Stimulated activated CD4-positive, alpha-beta T cell treated with anti-CD3 and anti-CD28 coated beads, Interleukin-2, amount 100 ng/mL, for 48 hours (primary cell): Measurements from ENCODE around the gene TSC22D3.

ENCODE experiments used
- DNase-seq, 2 donors: peaks; one replicate each; pipeline ENCODE4 v3.0.0-alpha.2; 2020

The TSC22D3 gene

GRCh38 chrX:107729558-107730297 lies 45.9 kb downstream of the TSC22D3 start:
- DNase-seq: no peak

GRCh38 chrX:107728371-107729099 lies 47.1 kb downstream of the TSC22D3 start:
- DNase-seq: no peak

- DNase-seq: no peak
These were observed 48.6 kb downstream of the TSC22D3 start for GRCh38 chrX:107726816-107727534.

- no peak for DNase-seq
These were observed 49.6 kb downstream of the TSC22D3 start for GRCh38 chrX:107725761-107726555.

GRCh38 chrX:107724653-107725052 lies 50.9 kb downstream of the TSC22D3 start:
- no peak for DNase-seq

GRCh38 chrX:107723511-107723910 lies 52.1 kb downstream of the TSC22D3 start:
- no peak for DNase-seq

GRCh38 chrX:107721966-107722707 lies 53.5 kb downstream of the TSC22D3 start:
- DNase-seq: no peak

- DNase-seq: no peak
These were observed 54.3 kb downstream of the TSC22D3 start for GRCh38 chrX:107721318-107721717.

- peak; percentile 65 to 73 for DNase-seq
These were observed 57.4 kb downstream of the TSC22D3 start for GRCh38 chrX:107718156-107718621.

GRCh38 chrX:107716816-107717700 lies 58.5 kb downstream of the TSC22D3 start:
- peak; percentile 63 to 67 for DNase-seq

- DNase-seq: no peak
These were observed 59.4 kb downstream of the TSC22D3 start for GRCh38 chrX:107716118-107716684.

GRCh38 chrX:107715331-107716117 lies 60.1 kb downstream of the TSC22D3 start:
- no peak for DNase-seq

- DNase-seq: no peak
These were observed 61.2 kb downstream of the TSC22D3 start for GRCh38 chrX:107714206-107714891.

- DNase-seq: no peak
These were observed 61.9 kb downstream of the TSC22D3 start for GRCh38 chrX:107713543-107714205.

- no peak for DNase-seq
These were observed 62.4 kb downstream of the TSC22D3 start for GRCh38 chrX:107713203-107713542.

GRCh38 chrX:107712231-107713202 lies 63.1 kb downstream of the TSC22D3 start:
- DNase-seq: no peak

- DNase-seq: no peak
These were observed 63.9 kb downstream of the TSC22D3 start for GRCh38 chrX:107711521-107712181.
